Lung (tissue), 12 donors: Measurements from ENCODE around the gene JPH3. TPM values are rescaled to one million over a fixed set of nuclear protein-coding genes. Genes with fewer than 3 reads are reported as not detected.

Source experiments
- ATAC-seq: fragments of 200-7000 bp; cut with Tn5 transposase; one replicate; pipeline ENCODE4 v1.9.1; 2020; ENCODE audit warnings: moderate number of reproducible peaks; ENCODE audit not compliant: insufficient read depth, low FRiP score
- DNase-seq, 3 donors: peaks; one replicate each; pipeline ENCODE4 v3.0.0-alpha.2; 2013 to 2017
- H3K27ac ChIP-seq, 2 donors: one replicate each; pipeline ENCODE4 v1.5.1; 2013; ENCODE audit warnings: mild to moderate bottlenecking in 2 of 2, moderate library complexity in 2 of 2, control low read depth in 1 of 2, inconsistent platforms in 1 of 2, low read depth in 1 of 2, low read length in 1 of 2
- H3K27me3 ChIP-seq, 3 donors: one replicate each; pipeline ENCODE4 v1.5.1; 2013; ENCODE audit warnings: low read length in 2 of 3; ENCODE audit not compliant: control insufficient read depth in 3 of 3, insufficient read depth in 3 of 3
- H3K36me3 ChIP-seq, 4 donors: one replicate each; pipeline ENCODE4 v1.5.1; 2013; ENCODE audit warnings: low read length in 4 of 4, mild to moderate bottlenecking in 1 of 4, moderate library complexity in 1 of 4; ENCODE audit not compliant: control insufficient read depth in 4 of 4, insufficient read depth in 4 of 4
- H3K4me1 ChIP-seq, 5 donors: one replicate each; pipeline ENCODE4 v1.5.1; 2013; ENCODE audit warnings: low read length in 5 of 5, mild to moderate bottlenecking in 2 of 5, moderate library complexity in 1 of 5; ENCODE audit not compliant: control insufficient read depth in 5 of 5, insufficient read depth in 5 of 5
- H3K4me3 ChIP-seq: one replicate; pipeline ENCODE4 v1.5.1; 2013; ENCODE audit warnings: mild to moderate bottlenecking, control low read depth, moderate library complexity
- H3K9ac ChIP-seq, 2 donors: one replicate each; pipeline ENCODE4 v1.5.1; 2013; ENCODE audit warnings: low read length in 2 of 2, control low read depth in 1 of 2; ENCODE audit not compliant: insufficient read depth in 1 of 2
- H3K9me3 ChIP-seq, 4 donors: one replicate each; pipeline ENCODE4 v1.5.1; 2013; ENCODE audit warnings: low read length in 3 of 4, mild to moderate bottlenecking in 1 of 4, moderate library complexity in 1 of 4; ENCODE audit not compliant: control insufficient read depth in 4 of 4, insufficient read depth in 3 of 4
- WGBS, 2 donors: extraction: QIAGEN DNeasy Blood & Tissue Kit; methylation state at CpG; one replicate each; pipeline ENCODE4 v1.1.7; 2013; 5-methylcytosine and 5-hydroxymethylcytosine counted together
- polyA plus RNA-seq, 2 donors: library from polyadenylated mRNA; stranded (reverse); fragments of 200-250 nt; gene quantifications; one replicate each; pipeline ENCODE4 v1.2.1, GENCODE V29; 2013
- total RNA-seq, 2 donors: library from RNA; depleted of rRNA in 1 of 2; stranded (reverse); fragments of >200 nt in 1 of 2; gene quantifications; one replicate each; pipeline ENCODE4 v1.2.1, GENCODE V29; 2014 to 2021
- TF ChIP-seq, protein P1 (sequence below): IDR thresholded peaks from 2 replicates; pipeline ENCODE4 v1.5.1; 2012; ENCODE audit warnings: mild to moderate bottlenecking; ENCODE audit errors: control extremely low read depth, extremely low read depth
- donor health status: control.
- donor health status: control.
- donor health status: Bipolar disorder and iron deficiency.
- donor health status: healthy.
- donor health status: DM: yes; HTN: yes; CAD: no.

Gene JPH3
- total and polyA plus RNA-seq, 4 donors: 0.04 to 0.68 (median 0.13) TPM

DNA sequence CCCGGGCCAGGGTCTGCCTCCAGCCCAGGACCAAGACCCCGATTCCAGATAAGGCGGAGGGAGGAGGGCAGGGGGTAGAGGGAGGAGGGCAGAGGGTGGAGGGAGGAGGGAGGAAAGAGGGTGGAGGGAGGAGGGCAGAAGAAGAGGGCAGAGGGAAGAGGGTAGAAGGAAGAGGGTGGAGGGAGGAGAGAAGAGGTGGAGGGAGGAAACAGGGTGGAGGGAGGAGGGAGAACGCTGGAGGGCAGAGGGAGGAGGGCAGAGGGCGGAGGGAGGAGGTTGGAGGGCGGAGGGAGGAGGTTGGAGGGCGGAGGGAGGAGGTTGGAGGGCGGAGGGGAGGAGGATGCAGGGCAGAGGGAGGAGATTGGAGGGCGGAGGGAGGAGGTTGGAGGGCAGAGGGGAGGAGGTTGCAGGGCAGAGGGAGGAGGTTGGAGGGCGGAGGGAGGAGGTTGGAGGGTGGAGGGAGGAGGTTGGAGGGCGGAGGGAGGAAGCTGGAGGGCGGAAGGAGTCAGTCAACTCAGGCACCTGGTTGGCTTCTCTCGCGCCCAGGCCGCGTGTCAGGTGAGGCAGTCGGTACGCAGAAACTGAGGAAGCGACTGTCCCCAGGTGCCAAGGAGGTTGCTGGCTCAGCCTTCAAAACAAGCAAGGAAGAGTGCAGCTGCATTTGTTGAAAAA lies 98.2 kb downstream of the JPH3 start:
- Histone ChIP-seq H3K27ac (no peak overlapping the region), H3K9ac (no peak overlapping the region), H3K4me1 (peaks cover 0 to 36% (median 0%) of the 10 kb centered on the region in 5 donors), H3K9me3 (no peaks in the 10 kb centered on the region), H3K36me3 (peaks cover 0 to 40% (median 0%) of the 10 kb centered on the region in 4 donors), H3K4me3 (no peak overlapping the region), H3K27me3 (no peaks in the 10 kb centered on the region)
- ATAC-seq (no peak), DNase-seq (no peak)
- WGBS, 2 donors: 85 to 93% methylated on average over 19 of the region's 19 CpGs
- TF ChIP-seq, protein P1, sequence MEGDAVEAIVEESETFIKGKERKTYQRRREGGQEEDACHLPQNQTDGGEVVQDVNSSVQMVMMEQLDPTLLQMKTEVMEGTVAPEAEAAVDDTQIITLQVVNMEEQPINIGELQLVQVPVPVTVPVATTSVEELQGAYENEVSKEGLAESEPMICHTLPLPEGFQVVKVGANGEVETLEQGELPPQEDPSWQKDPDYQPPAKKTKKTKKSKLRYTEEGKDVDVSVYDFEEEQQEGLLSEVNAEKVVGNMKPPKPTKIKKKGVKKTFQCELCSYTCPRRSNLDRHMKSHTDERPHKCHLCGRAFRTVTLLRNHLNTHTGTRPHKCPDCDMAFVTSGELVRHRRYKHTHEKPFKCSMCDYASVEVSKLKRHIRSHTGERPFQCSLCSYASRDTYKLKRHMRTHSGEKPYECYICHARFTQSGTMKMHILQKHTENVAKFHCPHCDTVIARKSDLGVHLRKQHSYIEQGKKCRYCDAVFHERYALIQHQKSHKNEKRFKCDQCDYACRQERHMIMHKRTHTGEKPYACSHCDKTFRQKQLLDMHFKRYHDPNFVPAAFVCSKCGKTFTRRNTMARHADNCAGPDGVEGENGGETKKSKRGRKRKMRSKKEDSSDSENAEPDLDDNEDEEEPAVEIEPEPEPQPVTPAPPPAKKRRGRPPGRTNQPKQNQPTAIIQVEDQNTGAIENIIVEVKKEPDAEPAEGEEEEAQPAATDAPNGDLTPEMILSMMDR: no peak

DNA sequence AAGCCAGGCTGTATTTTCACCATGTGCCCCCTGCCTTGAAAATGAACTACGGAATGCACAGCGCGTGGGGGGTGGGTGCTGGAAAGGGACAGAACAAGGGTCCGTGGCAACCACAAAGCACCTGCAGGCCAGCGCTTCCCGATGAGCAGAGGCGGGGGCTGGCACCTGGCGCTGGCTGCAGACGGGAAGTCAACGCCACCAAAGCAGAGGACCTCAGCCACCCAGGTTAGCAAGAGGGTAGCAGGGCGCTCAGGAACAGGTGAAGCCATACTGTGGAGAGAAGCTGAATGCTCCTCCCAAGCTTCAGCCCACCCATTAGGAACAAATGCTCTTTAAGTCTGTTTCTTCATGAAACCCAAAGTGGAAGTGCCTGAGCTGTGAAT lies 98.8 kb downstream of the JPH3 start:
- no peak for DNase-seq
- 80 to 96% methylated on average over 11 of the region's 11 CpGs for WGBS, 2 donors

DNA sequence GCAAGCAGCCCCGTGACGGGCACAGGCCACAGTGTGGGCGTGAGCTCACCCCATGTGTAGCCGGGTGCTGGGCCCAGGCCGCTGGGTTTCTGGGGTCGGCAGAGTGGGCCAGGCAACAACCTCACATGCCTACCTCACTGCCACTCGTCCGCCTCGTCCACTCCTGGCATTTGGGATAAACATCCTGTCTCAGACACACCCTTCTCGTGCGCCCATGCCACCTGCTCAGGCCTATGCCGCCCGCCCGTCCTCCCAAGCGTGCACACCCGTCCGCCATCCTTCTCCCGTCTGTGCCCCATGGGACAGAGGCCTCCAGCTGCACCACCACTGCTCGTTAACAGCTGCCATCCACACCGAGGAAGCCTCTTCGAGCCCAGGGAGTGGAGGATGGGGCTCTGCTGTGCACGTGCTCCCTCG lies 99.2 kb downstream of the JPH3 start:
- DNase-seq: no peak
- 90 to 95% methylated on average over 23 of the region's 23 CpGs for WGBS, 2 donors

More for the DNA sequence above, 98.8 kb downstream of the JPH3 start:
- H3K9ac ChIP-seq: no peak overlapping the region
- H3K36me3 ChIP-seq: peaks cover 0 to 34% (median 0%) of the 10 kb centered on the region in 4 donors
- H3K4me1 ChIP-seq: peaks cover 0 to 39% (median 0%) of the 10 kb centered on the region in 5 donors
- ATAC-seq: no peak
- H3K27me3 ChIP-seq: no peaks in the 10 kb centered on the region
- H3K4me3 ChIP-seq: no peak overlapping the region
- no peaks in the 10 kb centered on the region for H3K9me3 ChIP-seq
- H3K27ac ChIP-seq: no peak overlapping the region
- TF ChIP-seq, protein P1: no peak

More for the DNA sequence above, 99.2 kb downstream of the JPH3 start:
- peaks cover 0 to 33% (median 0%) of the 10 kb centered on the region in 4 donors for H3K36me3 ChIP-seq
- no peak for ATAC-seq
- no peak overlapping the region for H3K27ac ChIP-seq
- peaks cover 0 to 41% (median 0%) of the 10 kb centered on the region in 5 donors for H3K4me1 ChIP-seq
- H3K4me3 ChIP-seq: no peak overlapping the region
- no peak overlapping the region for H3K9ac ChIP-seq
- H3K27me3 ChIP-seq: no peaks in the 10 kb centered on the region
- TF ChIP-seq, protein P1: no peak
- H3K9me3 ChIP-seq: no peaks in the 10 kb centered on the region
